HepG2 (cell line): Measurements from ENCODE around the gene SKA2. TPM values are rescaled to one million over a fixed set of nuclear protein-coding genes. Genes with fewer than 3 reads are reported as not detected.

Source experiments
- ATAC-seq: fragments of 200-7000 bp; cut with Tn5 transposase; 3 replicates; pipeline ENCODE4 v1.9.1; 2020; ENCODE audit warnings: mild to moderate bottlenecking, moderate library complexity
- BruUV-seq: library from RNA; stranded (reverse); fragments of 400-500 nt; replicated peaks from 2 replicates; lab custom pipeline; 2021; lab: Mats Ljungman, UMichigan
- CTCF ChIA-PET: fragments of 300-600 bp; formaldehyde crosslinking; extraction: SDS; loops from one replicate; lab custom pipeline; 2021; ENCODE audit warnings: low total read pairs, inconsistent platforms, low intra/inter-chr PET ratio; lab: Yijun Ruan, JAX
- POLR2A ChIA-PET: fragments of 350-600 bp; sonication (Branson Sonifier 250); formaldehyde crosslinking; loops from one replicate; lab custom pipeline; 2020; ENCODE audit warnings: antibody characterized with exemption, inconsistent platforms; lab: Yijun Ruan, JAX
- DNase-seq: peaks from one replicate; pipeline ENCODE4 v3.0.0-alpha.2; 2015; ENCODE audit warnings: low spot score
- FAIRE-seq: peaks from 3 replicates; lab custom pipeline; 2011; peaks lifted over from hg19 to GRCh38; lab: Jason Lieb, UNC
- H2AFZ ChIP-seq: one replicate; pipeline ENCODE4 v1.6.1; 2011; ENCODE audit warnings: low read length, inconsistent platforms
- H3K27ac ChIP-seq: fragments of 300-600 bp; 3 replicates; pipeline ENCODE4 v1.8.0; 2011; ENCODE audit warnings: mixed run types, mild to moderate bottlenecking, mixed read lengths, low read length, inconsistent platforms; ENCODE audit not compliant: insufficient read depth; ENCODE audit errors: extremely low read length
- H3K27me3 ChIP-seq, 2 experiments: fragments of 200-600 bp in 1 of 2; 2 replicates in 1 of 2; 3 replicates in 1 of 2; pipeline versions ENCODE4 v1.6.0 to v1.8.0; 2011; ENCODE audit warnings: low read length in 2 of 2, mild to moderate bottlenecking in 2 of 2, moderate library complexity in 2 of 2, inconsistent platforms in 1 of 2; ENCODE audit not compliant: insufficient read depth in 2 of 2, control insufficient read depth in 1 of 2
- H3K36me3 ChIP-seq, 2 experiments: fragments of 200-600 bp in 1 of 2; replicated peaks in 1 of 2; 2 replicates in 1 of 2; 3 replicates in 1 of 2; pipeline versions ENCODE4 v1.5.1 to v1.8.0; 2011; ENCODE audit warnings: low read length in 2 of 2, inconsistent platforms in 1 of 2; ENCODE audit not compliant: insufficient read depth in 2 of 2, control insufficient read depth in 1 of 2
- H3K4me1 ChIP-seq: 2 replicates; pipeline ENCODE4 v1.5.1; 2012; ENCODE audit warnings: low read length, inconsistent platforms; ENCODE audit not compliant: insufficient read depth
- H3K4me2 ChIP-seq: 2 replicates; pipeline ENCODE4 v1.6.0; 2011; ENCODE audit warnings: low read depth, low read length, inconsistent platforms
- H3K4me3 ChIP-seq, 3 experiments: fragments of 200-600 bp in 1 of 3; sonication (generic), shearing (Covaris generic) in 1 of 3; replicated peaks in 1 of 3; 2 replicates each; pipeline ENCODE4 v1.5.1; 2011 to 2016; ENCODE audit warnings: low read length in 3 of 3, inconsistent platforms in 2 of 3, low read depth in 2 of 3, mild to moderate bottlenecking in 2 of 3, control low read depth in 1 of 3, mixed read lengths in 1 of 3; ENCODE audit not compliant: insufficient read depth in 1 of 3
- H3K79me2 ChIP-seq: one replicate; pipeline ENCODE4 v1.6.1; 2011; ENCODE audit warnings: low read length, inconsistent platforms; ENCODE audit not compliant: insufficient read depth
- H3K9ac ChIP-seq: 2 replicates; pipeline ENCODE4 v1.6.0; 2011; ENCODE audit warnings: mild to moderate bottlenecking, low read depth, low read length, inconsistent platforms; ENCODE audit not compliant: insufficient read depth
- H3K9me3 ChIP-seq: 2 replicates; pipeline ENCODE4 v1.5.1; 2012; ENCODE audit warnings: mild to moderate bottlenecking, low read length
- H4K20me1 ChIP-seq: 2 replicates; pipeline ENCODE4 v1.6.0; 2011; ENCODE audit warnings: inconsistent platforms, mild to moderate bottlenecking, low read length, moderate library complexity; ENCODE audit not compliant: insufficient read depth
- CENPX ChIP-seq: sonication (generic); formaldehyde crosslinking; IDR thresholded peaks from 2 replicates; pipeline ENCODE4 v1.9.0; 2021; ENCODE audit warnings: mild to moderate bottlenecking, missing genetic modification reagents, moderate library complexity
- EHMT2 ChIP-seq: fragments of 200-600 bp; sonication (generic); IDR thresholded peaks from 2 replicates; pipeline ENCODE4 v1.7.0; 2017; ENCODE audit warnings: antibody characterized with exemption, low read depth, low read length, borderline replicate concordance
- HIC2 ChIP-seq: sonication (generic); formaldehyde crosslinking; IDR thresholded peaks from 2 replicates; pipeline ENCODE4 v1.9.0; 2022; ENCODE audit warnings: low read depth, missing genetic modification reagents
- HNRNPK ChIP-seq: fragments of 200-400 bp; formaldehyde crosslinking; IDR thresholded peaks from 2 replicates; pipeline ENCODE4 v1.6.1; 2018; ENCODE audit warnings: low read length, low read depth, moderate library complexity, mild to moderate bottlenecking; ENCODE audit not compliant: poor library complexity, severe bottlenecking
- PCBP2 ChIP-seq: fragments of 200-400 bp; formaldehyde crosslinking; optimal IDR thresholded peaks from 2 replicates; pipeline ENCODE3; 2018; ENCODE audit warnings: low read length, low read depth; ENCODE audit not compliant: poor library complexity, severe bottlenecking
- ZFP91 ChIP-seq: sonication (generic); formaldehyde crosslinking; IDR thresholded peaks from 2 replicates; pipeline ENCODE4 v1.9.0; 2022; ENCODE audit warnings: missing genetic modification reagents, mild to moderate bottlenecking, borderline replicate concordance
- ZNF234 ChIP-seq: sonication (generic); formaldehyde crosslinking; conservative IDR thresholded peaks from 2 replicates; pipeline ENCODE4 v1.5.1; 2020; ENCODE audit warnings: mild to moderate bottlenecking, missing genetic modification reagents
- ZNF788 ChIP-seq: sonication (generic); formaldehyde crosslinking; IDR thresholded peaks from 2 replicates; pipeline ENCODE4 v1.5.0; 2020; ENCODE audit warnings: mild to moderate bottlenecking, missing genetic modification reagents, borderline replicate concordance
- WGBS: methylation state at CpG from one replicate; pipeline ENCODE4 v1.1.6; 2017; ENCODE audit warnings: low lambda C conversion rate; 5-methylcytosine and 5-hydroxymethylcytosine counted together
- in situ Hi-C: cut with HindIII; loops from 2 replicates; pipeline ENCODE4 v1.10.0; 2017; ENCODE audit warnings: low pct_unique_long_range_greater_than_20kb; ENCODE audit not compliant: extremely low pct_ligation_motif_present
- intact Hi-C: fragments of 100-400 bp; cut with micrococcal nuclease; formaldehyde crosslinking; loops from one replicate; pipeline ENCODE4 v1.10.0; 2022; ENCODE audit not compliant: unreplicated experiment
- polyA plus RNA-seq, 8 experiments: library from polyadenylated mRNA; depleted of rRNA in 3 of 8; stranded (reverse) in 7 of 8; unstranded in 1 of 8; fragments of >200 nt; fragmentation: Illumina TruSeq in 4 of 8; extraction: Trizol in 4 of 8; gene quantifications; 2 replicates each; pipeline versions ENCODE4 v1.2.1 to v1.2.3, GENCODE V29; 2011 to 2016; ENCODE audit warnings: low read depth in 4 of 8, missing spikeins in 1 of 8, mixed read lengths in 1 of 8; ENCODE audit not compliant: insufficient read depth in 1 of 8
- total RNA-seq, 5 experiments: library from RNA; depleted of rRNA; stranded (reverse); fragments of >200 nt; fragmentation: Illumina TruSeq; extraction: Trizol; gene quantifications; 2 replicates each; pipeline ENCODE4 v1.2.3, GENCODE V29; 2016; ENCODE audit warnings: low read depth in 1 of 5

The SKA2 gene
- total and polyA plus RNA-seq, 2 of the 13 experiments (the other 11 are each of a cell fraction or from before 2014, with no cell fraction given) = 18.6 to 91.8 TPM

- TF ChIP-seq ZFP91 (CRISPR knock-in tag) = no peak
- TF ChIP-seq ZNF788 (CRISPR knock-in tag) = no peak
- TF ChIP-seq HIC2 = no peak
- no peak for TF ChIP-seq EHMT2
- no peak for TF ChIP-seq CENPX (CRISPR knock-in tag)
Observed at GRCh38 chr17:59131131-59131530, 23.9 kb downstream of the SKA2 start (continued).

GRCh38 chr17:59129814-59130213, 25.2 kb downstream of the SKA2 start:
- Histone ChIP-seq H2AFZ (no peak overlapping the region), H3K27me3 (no peaks in the 10 kb centered on the region), H3K36me3 (peaks cover 4 to 34% of the 10 kb centered on the region in 2 experiments; a peak in 4 of 5 replicates), H3K4me2 (no peak overlapping the region), H3K27ac (no peak overlapping the region), H4K20me1 (no peaks in the 10 kb centered on the region), H3K4me3 (no peak overlapping the region), H3K79me2 (peaks cover 29% of the 10 kb centered on the region), H3K9me3 (no peaks in the 10 kb centered on the region), H3K9ac (no peak overlapping the region), H3K4me1 (no peaks in the 10 kb centered on the region)
- no peak for ATAC-seq
- TF ChIP-seq ZNF234 (no peak), HNRNPK (peak; percentile 86), PCBP2 (peak; percentile 73)
- CTCF ChIA-PET = interaction anchor here (0.6 kb wide), 1 partner anchor 17 kb away, joined by 3 read pairs; no protein-coding TSS in a partner anchor
- POLR2A ChIA-PET = no interaction called here
- BruUV-seq = no TSS peak
- intact Hi-C loops (no loop called here), in situ Hi-C loops (no loop called here)
- DNase-seq = no peak
- FAIRE-seq = no peak
- over 99% methylated on average over 2 of the region's 2 CpGs for WGBS
